Peyer's patch (tissue), 4 donors: ENCODE measurements around the gene UVRAG. TPM values are rescaled to one million over a fixed set of nuclear protein-coding genes. Genes with fewer than 3 reads are reported as not detected.
A peak's percentile ranks its signal among the peaks of the same experiment; 100 is the strongest.

Experiments used
- DNase-seq, 3 donors: peaks; one replicate each; pipeline ENCODE4 v3.0.0-alpha.2; 2017 to 2019
- H3K27ac ChIP-seq, 4 donors: fragments of 200-600 bp; sonication (generic); one replicate each; pipeline ENCODE4 v1.5.1; 2016 to 2019
- H3K27me3 ChIP-seq, 2 donors: fragments of 200-600 bp; sonication (generic); one replicate each; pipeline ENCODE4 v1.5.1; 2019
- H3K36me3 ChIP-seq, 3 donors: fragments of 200-600 bp; sonication (generic); one replicate each; pipeline ENCODE4 v1.5.1; 2016 to 2019
- H3K4me1 ChIP-seq, 4 donors: fragments of 200-600 bp; sonication (generic); one replicate each; pipeline ENCODE4 v1.5.1; 2016 to 2019
- H3K4me3 ChIP-seq, 4 donors: fragments of 200-600 bp; sonication (generic); 1 replicate in 3 of 4; 2 replicates in 1 of 4; pipeline ENCODE4 v1.5.1; 2016 to 2019; ENCODE audit warnings: mild to moderate bottlenecking in 1 of 4
- H3K9me3 ChIP-seq, 4 donors: fragments of 200-600 bp; sonication (generic); one replicate each; pipeline ENCODE4 v1.5.1; 2016 to 2019; ENCODE audit warnings: mild to moderate bottlenecking in 1 of 4
- CTCF ChIP-seq, 6 experiments: fragments of 450-650 bp in 4 of 6; fragments of 200-600 bp in 2 of 6; sonication (generic) in 1 of 6; IDR thresholded peaks; one replicate each; pipeline ENCODE4 v1.5.1; 2017 to 2019; ENCODE audit warnings: antibody characterized with exemption in 6 of 6, mild to moderate bottlenecking in 3 of 6, moderate library complexity in 1 of 6
- POLR2A ChIP-seq, 2 donors: fragments of 450-650 bp; IDR thresholded peaks; one replicate each; pipeline ENCODE4 v1.5.1; 2017; ENCODE audit warnings: antibody characterized with exemption in 2 of 2, mild to moderate bottlenecking in 2 of 2, moderate library complexity in 2 of 2
- total RNA-seq, 4 donors: library from RNA; depleted of rRNA; stranded (reverse); fragments of >200 nt; gene quantifications; one replicate each; pipeline ENCODE4 v1.1.0, GENCODE V29; 2016

Gene UVRAG
- total RNA-seq, 4 donors from 2014 or later, result 13.8 to 64.4 (median 22.1) TPM

DNA sequence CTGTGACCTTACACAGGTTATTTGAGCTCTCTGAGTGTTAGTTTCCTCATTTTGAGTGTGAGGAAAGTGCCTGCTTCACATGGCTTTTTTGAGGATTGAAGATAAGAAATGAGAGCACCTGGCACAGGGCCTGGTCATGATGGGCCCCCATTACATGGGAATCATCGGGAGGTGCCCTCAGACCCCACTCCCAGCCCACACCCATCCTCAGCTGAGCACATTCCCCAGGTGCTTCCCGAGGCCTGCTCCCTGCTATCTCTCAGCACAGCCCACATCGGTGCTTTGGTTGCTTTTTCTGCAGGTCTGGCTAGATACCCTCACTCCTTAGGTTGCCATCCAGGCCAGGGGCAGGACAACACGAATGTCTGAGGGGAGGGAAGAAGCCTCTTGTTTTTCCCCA is 29.8 kb upstream of the UVRAG start:
- Histone ChIP-seq H3K36me3 (no peaks in the 10 kb centered on the region), H3K27ac (no peak overlapping the region), H3K4me3 (no peak overlapping the region), H3K27me3 (no peaks in the 10 kb centered on the region), H3K9me3 (no peaks in the 10 kb centered on the region), H3K4me1 (peaks cover 0 to 5% (median 0%) of the 10 kb centered on the region in 4 donors)
- no peak for DNase-seq
- TF ChIP-seq POLR2A (IDR thresholded peaks at IDR 0.05) (no peak), CTCF (IDR thresholded peaks at IDR 0.05) (no peak)

DNA sequence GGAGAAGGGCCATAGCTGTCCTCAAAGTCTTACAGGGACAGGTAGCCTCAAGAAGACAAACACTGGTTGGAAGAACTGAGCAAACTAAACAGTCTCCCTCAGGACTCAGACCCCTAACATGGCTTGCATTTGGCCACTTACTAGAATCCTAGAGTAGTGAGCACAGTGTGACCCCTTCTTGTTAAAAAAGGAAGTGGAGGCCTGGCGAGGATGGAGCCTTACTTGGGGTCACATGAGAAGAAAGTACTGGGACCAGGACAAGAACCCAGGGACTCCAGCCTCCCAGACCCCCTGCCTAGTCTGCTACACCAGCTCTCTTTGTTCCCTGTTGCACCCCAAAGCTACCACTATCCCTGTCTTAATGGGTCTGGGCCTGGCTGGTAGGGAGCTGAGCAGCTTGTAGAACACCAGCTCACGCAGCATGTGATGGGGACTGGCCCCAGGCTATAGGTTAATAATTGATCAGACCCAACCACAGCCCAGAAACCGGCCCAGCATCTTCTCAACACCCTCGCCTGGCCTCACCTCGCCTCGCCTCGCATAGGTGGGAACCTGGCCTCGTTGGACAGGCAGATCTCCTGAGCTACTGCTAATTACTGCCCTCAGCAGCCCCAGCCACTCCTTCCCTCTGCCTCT is 28.8 kb upstream of the UVRAG start:
- no peaks in the 10 kb centered on the region for H3K27me3 ChIP-seq
- H3K27ac ChIP-seq, result no peak overlapping the region
- H3K9me3 ChIP-seq, result no peaks in the 10 kb centered on the region
- peak in 2 of 3 donors; percentile 63 to 71 for DNase-seq
- TF ChIP-seq POLR2A (IDR thresholded peaks at IDR 0.05) (no peak), CTCF (IDR thresholded peaks at IDR 0.05) (peak in 1 of 6 experiments; percentile 6)
- no peaks in the 10 kb centered on the region for H3K36me3 ChIP-seq
- no peak overlapping the region for H3K4me3 ChIP-seq
- H3K4me1 ChIP-seq, result peaks cover 0 to 5% (median 0%) of the 10 kb centered on the region in 4 donors

- no peak overlapping the region for H3K4me3 ChIP-seq
- H3K27ac ChIP-seq, result no peak overlapping the region
- no peak for TF ChIP-seq CTCF (IDR thresholded peaks at IDR 0.05)
- TF ChIP-seq POLR2A (IDR thresholded peaks at IDR 0.05), result no peak
- peaks cover 0 to 5% (median 0%) of the 10 kb centered on the region in 4 donors for H3K4me1 ChIP-seq
- no peaks in the 10 kb centered on the region for H3K27me3 ChIP-seq
- no peaks in the 10 kb centered on the region for H3K9me3 ChIP-seq
- DNase-seq, result no peak
- no peaks in the 10 kb centered on the region for H3K36me3 ChIP-seq
Measured at GRCh38 chr11:75789521-75789920, 25.5 kb upstream of the UVRAG start.

DNA sequence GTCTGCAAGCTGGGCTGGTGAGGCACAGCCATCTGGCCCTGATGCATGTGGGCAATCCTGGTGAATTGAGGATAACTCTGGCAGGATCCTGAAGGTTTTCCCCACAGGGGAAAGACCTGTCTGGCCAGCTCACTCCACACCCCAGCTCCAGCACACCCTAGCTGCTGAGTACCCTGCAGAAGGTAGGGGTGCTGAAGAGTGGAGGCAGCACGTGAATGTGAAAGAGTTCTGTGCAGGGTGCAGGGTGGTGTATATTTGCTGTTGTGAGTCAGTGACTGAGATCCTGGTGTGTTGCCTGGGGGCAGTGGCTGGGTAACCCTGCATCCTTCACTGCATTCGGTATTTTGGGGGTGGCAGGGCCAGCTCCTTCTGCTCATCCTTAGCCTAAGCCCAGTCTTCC is 24.0 kb upstream of the UVRAG start:
- Histone ChIP-seq H3K9me3 (no peaks in the 10 kb centered on the region), H3K36me3 (no peaks in the 10 kb centered on the region), H3K27me3 (no peaks in the 10 kb centered on the region), H3K4me3 (no peak overlapping the region), H3K27ac (no peak overlapping the region), H3K4me1 (peaks cover 0 to 5% (median 0%) of the 10 kb centered on the region in 4 donors)
- no peak for TF ChIP-seq POLR2A (IDR thresholded peaks at IDR 0.05)
- TF ChIP-seq CTCF (IDR thresholded peaks at IDR 0.05), result no peak
- no peak for DNase-seq

GRCh38 chr11:75792127-75792731 is 22.8 kb upstream of the UVRAG start:
- Histone ChIP-seq H3K27me3 (no peaks in the 10 kb centered on the region), H3K9me3 (no peaks in the 10 kb centered on the region), H3K4me3 (no peak overlapping the region), H3K36me3 (no peaks in the 10 kb centered on the region), H3K27ac (no peak overlapping the region), H3K4me1 (no peaks in the 10 kb centered on the region)
- DNase-seq, result no peak
- TF ChIP-seq CTCF (IDR thresholded peaks at IDR 0.05), result no peak
- no peak for TF ChIP-seq POLR2A (IDR thresholded peaks at IDR 0.05)
